ENCODE results near the gene CRISP1. TPM values are rescaled to one million over a fixed set of nuclear protein-coding genes. Genes with fewer than 3 reads are reported as not detected.

The CRISP1 gene
- total RNA-seq, 2 donors from 2014 or later: not detected

- no peak for DNase-seq (ENCODE audit: low spot score)
- Histone ChIP-seq H3K4me3 (no peak overlapping the region), H3K27ac (no peak overlapping the region), H3K27me3 (no peaks in the 10 kb centered on the region), H3K36me3 (no peaks in the 10 kb centered on the region), H3K4me1 (no peaks in the 10 kb centered on the region), H3K9me3 (no peaks in the 10 kb centered on the region)
- TF ChIP-seq CTCF (IDR thresholded peaks at IDR 0.05): no peak
Observed at GRCh38 chr6:49852975-49853374, 13.4 kb downstream of the CRISP1 start.

- DNase-seq (ENCODE audit: low spot score): no peak
- Histone ChIP-seq H3K36me3 (no peaks in the 10 kb centered on the region), H3K27me3 (no peaks in the 10 kb centered on the region), H3K4me3 (no peak overlapping the region), H3K4me1 (no peaks in the 10 kb centered on the region), H3K9me3 (no peaks in the 10 kb centered on the region), H3K27ac (no peak overlapping the region)
- peak; percentile 53 to 81 for TF ChIP-seq CTCF (IDR thresholded peaks at IDR 0.05)
Observed at GRCh38 chr6:49849213-49849907, 17.0 kb downstream of the CRISP1 start.

GRCh38 chr6:49847673-49848072, 18.7 kb downstream of the CRISP1 start:
- no peak for DNase-seq (ENCODE audit: low spot score)
- no peak overlapping the region for H3K27ac ChIP-seq
- no peaks in the 10 kb centered on the region for H3K36me3 ChIP-seq
- TF ChIP-seq CTCF (IDR thresholded peaks at IDR 0.05): no peak
- no peaks in the 10 kb centered on the region for H3K4me1 ChIP-seq
- H3K9me3 ChIP-seq: no peaks in the 10 kb centered on the region
- H3K27me3 ChIP-seq: no peaks in the 10 kb centered on the region
- H3K4me3 ChIP-seq: no peak overlapping the region

- no peak overlapping the region for H3K27ac ChIP-seq
- no peak for TF ChIP-seq CTCF (IDR thresholded peaks at IDR 0.05)
- no peaks in the 10 kb centered on the region for H3K27me3 ChIP-seq
- no peaks in the 10 kb centered on the region for H3K4me1 ChIP-seq
- no peak overlapping the region for H3K4me3 ChIP-seq
- no peaks in the 10 kb centered on the region for H3K36me3 ChIP-seq
- no peak for DNase-seq (ENCODE audit: low spot score)
- no peaks in the 10 kb centered on the region for H3K9me3 ChIP-seq
Observed at GRCh38 chr6:49847014-49847413, 19.3 kb downstream of the CRISP1 start.

GRCh38 chr6:49841424-49841823, 24.9 kb downstream of the CRISP1 start:
- H3K27ac ChIP-seq: no peak overlapping the region
- TF ChIP-seq CTCF (IDR thresholded peaks at IDR 0.05): no peak

GRCh38 chr6:49839957-49840356, 26.4 kb downstream of the CRISP1 start:
- Histone ChIP-seq H3K27me3 (no peaks in the 10 kb centered on the region), H3K4me1 (no peaks in the 10 kb centered on the region)
- no peak for TF ChIP-seq CTCF (IDR thresholded peaks at IDR 0.05)

More at GRCh38 chr6:49841424-49841823, 24.9 kb downstream of the CRISP1 start:
- Histone ChIP-seq H3K27me3 (no peaks in the 10 kb centered on the region), H3K4me1 (no peaks in the 10 kb centered on the region), H3K4me3 (no peak overlapping the region), H3K9me3 (no peaks in the 10 kb centered on the region), H3K36me3 (no peaks in the 10 kb centered on the region)
- no peak for DNase-seq (ENCODE audit: low spot score)

More at GRCh38 chr6:49839957-49840356, 26.4 kb downstream of the CRISP1 start:
- H3K9me3 ChIP-seq: no peaks in the 10 kb centered on the region
- no peak for DNase-seq (ENCODE audit: low spot score)
- no peak overlapping the region for H3K4me3 ChIP-seq
- H3K27ac ChIP-seq: no peak overlapping the region
- H3K36me3 ChIP-seq: no peaks in the 10 kb centered on the region
